Endometrial microvascular endothelial cells (primary cell): ENCODE data around the gene CELF5. TPM values are rescaled to one million over a fixed set of nuclear protein-coding genes. Genes with fewer than 3 reads are reported as not detected.

Source experiments
- in situ Hi-C: cut with HindIII; loops from 2 replicates; pipeline ENCODE4 v1.10.0; 2017; ENCODE audit warnings: low sequenced_read_pairs, low pct_unique_long_range_greater_than_20kb; ENCODE audit errors: inconsistent ontology term
- total RNA-seq: library from RNA; depleted of rRNA; stranded (reverse); fragments of >200 nt; gene quantifications from one replicate; pipeline ENCODE4 v1.2.3, GENCODE V29; 2015; ENCODE audit errors: inconsistent ontology term

Gene CELF5
- total RNA-seq, 1 donor from 2014 or later, result not detected

DNA sequence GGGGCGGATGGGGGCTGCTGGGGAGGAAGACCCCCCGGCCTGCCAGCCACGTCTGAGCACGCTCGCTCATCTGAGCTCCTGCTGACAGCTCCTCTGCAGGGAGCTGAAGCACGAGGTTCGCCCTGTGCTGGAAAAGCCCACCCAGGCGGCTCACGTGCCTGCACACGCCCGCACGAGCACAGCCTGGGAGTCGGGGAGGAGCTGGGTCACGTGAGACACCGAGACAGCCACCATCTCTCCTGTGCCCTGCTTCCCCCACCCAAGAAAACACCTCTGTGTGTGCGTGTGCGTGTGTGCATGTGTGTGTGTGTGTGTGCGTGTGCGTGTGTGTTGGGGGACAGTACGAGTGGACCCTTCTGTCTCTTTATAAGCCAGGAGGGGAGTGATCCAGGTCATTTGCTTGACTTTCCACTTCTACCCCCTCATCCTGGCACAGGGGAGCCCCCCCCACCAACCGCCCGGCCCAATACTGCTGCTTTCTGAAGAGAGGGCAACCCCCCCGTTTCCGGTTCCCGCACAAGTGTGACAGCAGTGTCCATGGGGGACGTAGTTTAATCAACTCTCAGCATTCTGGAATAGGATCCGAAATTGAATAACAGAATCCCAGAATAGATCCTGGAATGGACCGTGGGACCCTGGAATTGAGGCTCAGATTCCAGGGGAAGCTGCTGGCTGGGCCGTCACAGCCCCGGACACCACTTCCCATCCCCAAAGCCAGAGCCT is 42.5 kb downstream of the CELF5 start:
- in situ Hi-C loops, result no loop called here

DNA sequence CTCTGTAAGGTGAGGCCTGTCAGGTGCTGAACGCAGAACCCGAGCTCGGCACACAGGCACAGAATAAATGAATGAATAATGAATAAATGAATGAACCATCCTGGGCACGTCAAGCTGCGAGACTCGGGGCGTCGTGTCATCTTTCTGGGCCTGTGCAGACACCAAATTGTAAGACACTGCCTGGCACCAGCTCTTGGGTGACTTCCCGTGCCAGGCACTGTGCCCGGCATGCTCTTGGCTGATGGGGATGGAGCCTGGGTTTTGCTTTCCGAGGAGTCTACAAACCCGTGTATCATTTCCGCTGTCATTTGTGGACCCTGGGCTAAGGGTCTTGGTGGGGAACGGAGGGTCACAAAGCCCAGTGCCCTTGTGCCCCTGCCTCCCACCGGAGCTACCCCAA is 43.9 kb downstream of the CELF5 start:
- in situ Hi-C loops, result no loop called here

DNA sequence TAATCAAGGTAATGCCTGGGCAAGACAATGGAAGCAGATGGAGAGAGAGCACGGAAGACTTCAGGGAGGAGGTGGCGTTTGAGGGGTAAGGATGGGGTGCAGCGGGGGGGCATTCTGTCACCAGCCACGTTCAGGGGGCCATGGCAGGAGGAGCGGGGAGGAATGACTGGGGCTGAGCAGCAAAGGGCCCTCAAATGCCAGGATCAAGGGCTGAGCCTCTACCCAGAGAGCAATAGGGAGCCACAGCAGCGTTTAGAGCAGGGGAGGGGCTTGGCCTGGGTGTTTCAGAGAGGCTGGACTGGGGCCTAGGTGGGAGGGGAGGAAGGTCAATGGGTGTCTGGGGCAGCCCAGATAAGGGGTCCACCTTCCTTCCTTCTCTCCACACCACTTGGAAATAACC is 44.3 kb downstream of the CELF5 start:
- in situ Hi-C loops, result no loop called here

DNA sequence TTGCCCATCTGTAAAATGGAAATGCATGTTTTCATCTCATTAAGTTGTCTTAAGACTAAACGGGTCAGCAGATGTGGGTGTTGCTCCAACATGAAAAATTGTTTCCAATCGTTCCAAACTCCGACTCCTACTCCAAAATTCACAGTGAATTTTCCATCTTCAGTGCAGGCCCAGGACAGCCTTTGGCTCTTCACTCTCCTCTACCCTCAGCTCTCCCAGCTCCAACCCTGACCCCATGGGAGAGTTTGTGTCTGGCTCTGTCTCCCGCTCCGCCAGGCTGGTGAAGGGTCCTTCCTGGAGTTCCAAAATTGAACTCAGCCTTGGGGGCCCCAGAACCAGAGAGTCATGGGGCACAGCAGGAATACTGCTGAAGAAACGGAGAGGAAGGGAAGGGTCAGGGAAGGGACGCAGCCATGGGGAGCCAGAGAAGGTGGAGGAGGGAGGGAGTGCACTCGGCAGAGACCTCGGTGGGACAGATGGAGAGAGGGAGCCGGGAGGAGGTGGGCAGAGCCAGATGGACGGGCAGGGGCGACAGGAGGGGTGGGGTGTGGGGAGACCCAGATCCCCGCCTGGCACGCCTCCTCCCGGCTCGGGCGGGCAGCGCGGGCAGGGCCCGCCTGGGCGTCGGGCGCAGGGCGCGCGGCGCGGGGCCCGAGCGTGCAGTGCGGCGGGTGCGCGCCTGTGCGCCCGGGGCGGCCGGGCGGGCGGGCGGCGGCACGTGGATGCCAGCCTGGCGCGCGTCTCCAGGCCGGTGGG is 45.6 kb downstream of the CELF5 start:
- in situ Hi-C loops, result no loop called here

DNA sequence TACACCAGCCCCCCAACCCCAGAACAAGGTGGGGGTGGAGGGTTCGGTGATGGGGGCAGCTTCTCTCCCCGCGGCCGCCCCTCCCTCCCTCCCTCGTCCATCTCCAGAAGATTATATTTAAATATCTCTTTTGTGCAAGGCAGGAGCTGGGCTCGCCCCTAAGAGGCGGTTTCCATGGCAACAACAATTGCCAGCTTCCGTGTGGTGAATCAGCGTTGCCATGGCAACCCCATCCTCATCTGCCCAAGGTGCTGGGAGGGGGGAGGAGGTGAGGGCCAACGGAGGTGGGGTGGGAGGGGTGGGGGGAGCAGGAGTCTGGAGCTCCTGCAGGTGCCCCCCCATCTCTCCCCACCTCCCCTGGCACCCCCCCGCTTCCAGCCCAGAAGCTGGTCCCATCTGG is 46.4 kb downstream of the CELF5 start:
- in situ Hi-C loops, result no loop called here

DNA sequence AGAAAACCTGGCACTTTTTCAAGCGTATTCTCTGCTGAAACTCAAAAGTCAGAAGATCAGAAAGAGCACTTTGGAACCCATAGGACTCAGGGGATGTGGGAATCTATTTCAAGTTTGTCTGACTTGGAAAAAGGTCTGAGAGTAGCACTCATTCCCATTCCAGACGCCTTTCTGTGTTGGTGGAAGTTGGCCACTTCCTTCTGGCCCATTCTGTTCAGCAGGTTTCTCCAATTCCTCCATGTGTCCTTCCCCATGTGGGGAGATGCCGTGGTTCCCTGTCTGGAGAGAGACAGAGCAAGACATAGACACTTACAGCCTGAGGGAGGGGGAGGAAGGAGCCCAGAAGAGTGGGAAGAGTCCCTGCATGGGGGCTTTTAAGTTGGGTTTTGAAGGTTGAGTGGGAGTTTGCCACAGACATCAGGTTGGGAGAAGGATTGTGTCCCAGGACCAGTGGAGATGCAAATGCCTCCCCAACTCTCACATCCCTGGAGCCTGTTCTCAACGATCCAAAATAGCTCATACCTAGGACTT is 48.0 kb downstream of the CELF5 start:
- in situ Hi-C loops, result no loop called here

DNA sequence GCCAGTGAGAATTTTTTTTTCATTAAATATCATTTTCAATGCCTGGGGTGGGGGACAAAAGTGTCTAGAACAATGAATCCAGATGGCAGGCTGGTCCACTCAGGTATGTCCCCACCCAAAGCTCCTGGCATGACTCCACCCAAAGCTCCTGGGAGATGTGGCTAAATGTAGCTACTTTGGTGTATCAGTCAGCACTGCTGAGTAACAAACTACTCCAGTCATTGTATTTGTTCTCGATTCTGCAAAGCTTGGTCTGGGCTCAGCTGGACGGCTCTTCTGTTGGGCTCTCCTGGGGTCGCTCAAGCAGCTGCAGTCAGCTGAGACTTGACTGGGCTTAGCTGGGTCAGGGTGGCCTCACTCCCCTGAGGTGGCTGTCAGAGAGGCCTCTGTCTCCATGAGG is 48.5 kb downstream of the CELF5 start:
- in situ Hi-C loops, result no loop called here

DNA sequence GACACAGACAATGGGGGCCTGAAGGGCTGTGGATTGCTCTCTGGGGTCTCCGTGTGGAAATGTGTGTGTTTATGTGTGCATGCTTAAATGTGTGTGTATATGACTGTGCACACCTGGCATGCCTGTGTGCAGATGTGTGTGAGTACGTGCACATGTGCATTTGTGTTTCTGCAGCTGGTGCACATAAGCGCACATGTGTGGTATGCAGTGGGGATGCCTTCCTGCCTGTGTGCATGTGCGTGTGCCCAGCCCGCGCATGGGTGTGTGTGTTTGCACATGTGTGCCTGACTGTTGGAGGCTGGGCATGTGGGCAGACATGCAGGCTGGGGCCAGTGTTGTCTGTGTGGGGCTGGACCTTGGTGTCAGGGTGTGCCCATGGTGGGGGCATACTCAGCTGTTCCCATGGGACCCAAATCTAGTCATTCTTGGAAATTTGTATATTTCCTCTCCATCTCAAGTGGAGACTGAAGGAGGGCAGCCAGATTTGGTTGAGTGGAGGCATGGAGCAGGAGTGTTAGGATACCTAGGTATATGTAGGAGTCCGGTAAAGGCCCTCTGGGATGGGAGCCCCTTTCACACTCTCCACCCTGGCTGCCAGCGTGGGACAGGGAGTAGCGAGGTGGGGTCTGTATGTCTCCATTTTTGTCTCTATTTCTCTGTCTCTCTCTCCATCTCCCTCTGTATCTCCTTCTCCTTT is 49.9 kb downstream of the CELF5 start:
- in situ Hi-C loops, result no loop called here

DNA sequence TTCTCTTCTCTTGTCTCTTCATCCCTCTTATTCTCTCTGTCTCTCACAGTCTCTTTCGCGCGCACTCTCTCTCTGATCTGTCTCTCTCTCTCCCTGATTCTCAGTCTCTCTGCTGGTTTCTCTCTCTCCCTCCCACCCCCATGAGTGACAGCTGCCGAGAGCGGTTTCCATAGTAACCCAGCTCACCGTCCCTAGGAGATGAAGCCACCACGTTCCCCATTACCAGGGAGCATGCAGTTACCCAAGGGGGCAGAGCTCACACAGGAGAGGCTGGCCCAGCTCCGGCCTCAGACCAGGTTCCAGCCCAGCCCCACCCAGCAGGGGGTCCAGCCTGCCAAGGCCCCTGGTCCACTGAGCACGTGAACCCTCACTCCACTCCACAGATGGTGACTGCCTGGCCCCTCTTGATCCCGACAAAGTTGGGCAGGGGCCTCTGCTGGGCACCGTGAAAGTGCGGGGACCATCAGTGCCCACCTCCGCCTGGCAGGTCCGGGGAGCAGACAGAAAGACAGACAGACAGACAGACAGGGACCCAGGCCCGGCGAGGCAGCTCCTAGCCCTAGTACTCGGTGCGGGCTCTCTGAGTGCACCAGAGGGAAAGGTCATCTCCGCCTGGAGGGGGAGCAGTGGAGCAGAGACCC is 50.6 kb downstream of the CELF5 start:
- in situ Hi-C loops, result no loop called here

DNA sequence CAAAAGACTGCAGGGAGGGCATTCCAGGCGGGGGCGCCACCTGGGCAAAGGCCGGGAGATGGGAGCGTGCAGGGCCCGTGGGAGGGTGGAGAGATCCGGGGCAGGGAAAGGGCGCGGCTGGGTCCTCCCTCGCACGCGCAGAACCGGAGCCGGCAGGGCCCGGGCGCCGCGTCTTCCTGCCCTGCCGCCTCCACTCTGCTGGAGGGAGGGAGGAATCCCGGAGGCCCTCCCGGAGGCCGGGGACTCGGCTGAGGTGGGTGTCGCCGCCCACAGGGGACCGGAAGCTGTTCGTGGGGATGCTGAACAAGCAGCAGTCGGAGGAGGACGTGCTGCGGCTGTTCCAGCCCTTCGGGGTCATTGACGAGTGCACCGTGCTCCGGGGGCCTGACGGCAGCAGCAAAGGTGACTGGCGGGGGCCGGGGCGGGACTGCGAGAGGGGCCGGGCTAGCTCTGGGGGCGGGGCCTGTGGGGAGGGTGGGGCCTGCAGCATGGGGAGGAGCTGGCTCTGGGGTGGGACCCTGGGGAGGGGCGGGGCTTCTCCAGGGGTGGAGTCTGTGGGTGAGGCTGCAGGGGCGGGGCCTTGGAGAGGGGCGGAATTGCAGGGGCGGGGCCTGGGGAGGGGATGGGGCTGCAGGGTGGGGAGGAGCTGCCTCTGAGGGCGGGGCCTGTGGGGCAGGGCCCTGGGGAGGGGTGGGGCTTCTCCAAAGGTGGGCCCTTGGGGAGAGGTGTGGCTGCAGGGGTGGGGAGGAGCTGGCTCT is 51.3 kb downstream of the CELF5 start:
- in situ Hi-C loops, result no loop called here

DNA sequence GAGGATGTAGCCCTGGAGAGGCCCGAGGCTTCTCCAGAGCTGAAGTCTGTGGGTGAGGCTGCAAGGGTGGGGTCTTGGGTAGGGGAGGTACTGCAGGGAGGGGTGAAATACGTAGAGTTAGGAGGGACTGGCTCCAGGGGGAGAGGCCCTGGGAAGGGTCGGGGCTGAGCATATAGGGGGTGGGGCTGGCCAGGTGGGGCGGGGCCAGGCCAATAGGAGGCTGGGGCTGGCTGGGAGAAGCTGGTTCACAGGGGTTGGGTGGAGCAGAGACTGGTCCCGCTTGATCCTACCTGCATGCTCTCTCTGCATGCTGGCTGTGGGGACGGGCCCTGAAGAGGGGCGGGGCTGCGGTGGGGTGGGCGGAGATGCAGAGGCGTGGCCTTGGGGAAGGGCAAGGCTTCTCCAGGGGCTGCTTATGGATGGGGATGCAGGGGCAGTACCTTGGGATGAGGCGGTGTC is 51.9 kb downstream of the CELF5 start:
- in situ Hi-C loops, result no loop called here

DNA sequence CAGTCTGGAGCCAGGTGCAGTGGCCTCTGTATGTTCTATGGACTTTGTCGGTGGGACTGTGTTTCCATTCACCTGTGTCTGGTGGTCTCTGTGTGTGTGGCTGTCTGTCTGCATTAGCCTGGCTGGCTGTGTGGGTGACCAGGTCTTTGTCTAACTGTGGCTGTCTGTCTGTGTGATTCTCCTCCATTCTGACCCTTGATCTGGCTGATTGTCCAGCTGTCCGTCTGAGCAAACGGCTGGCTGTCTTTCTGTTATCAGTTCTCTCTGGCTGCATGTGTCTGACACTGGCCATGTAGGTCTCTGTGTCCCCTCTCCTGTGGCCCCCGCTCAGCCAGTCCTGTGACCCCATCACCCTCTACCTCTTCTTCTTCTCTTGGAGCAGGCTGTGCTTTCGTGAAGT is 53.2 kb downstream of the CELF5 start:
- in situ Hi-C loops, result no loop called here

DNA sequence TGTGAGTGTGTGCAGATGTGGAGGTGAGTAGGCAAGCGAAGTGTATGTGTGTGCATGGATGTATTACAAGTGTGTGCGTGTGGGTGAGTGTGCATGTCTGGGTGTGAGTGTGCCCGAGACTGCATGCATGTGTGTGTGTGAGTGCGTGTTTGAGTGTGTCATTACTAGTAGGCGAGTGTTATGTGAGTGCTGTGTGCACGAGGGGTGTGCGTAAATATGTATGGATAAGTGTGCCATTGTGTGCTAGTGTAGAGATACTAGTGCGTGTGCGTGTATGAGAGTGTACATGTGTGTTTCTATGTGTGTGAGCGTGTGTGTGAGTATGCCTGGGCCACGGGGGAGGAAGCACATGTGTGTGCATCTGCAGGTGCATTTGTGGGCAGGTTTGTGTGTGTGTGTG is 53.8 kb downstream of the CELF5 start:
- in situ Hi-C loops, result no loop called here

DNA sequence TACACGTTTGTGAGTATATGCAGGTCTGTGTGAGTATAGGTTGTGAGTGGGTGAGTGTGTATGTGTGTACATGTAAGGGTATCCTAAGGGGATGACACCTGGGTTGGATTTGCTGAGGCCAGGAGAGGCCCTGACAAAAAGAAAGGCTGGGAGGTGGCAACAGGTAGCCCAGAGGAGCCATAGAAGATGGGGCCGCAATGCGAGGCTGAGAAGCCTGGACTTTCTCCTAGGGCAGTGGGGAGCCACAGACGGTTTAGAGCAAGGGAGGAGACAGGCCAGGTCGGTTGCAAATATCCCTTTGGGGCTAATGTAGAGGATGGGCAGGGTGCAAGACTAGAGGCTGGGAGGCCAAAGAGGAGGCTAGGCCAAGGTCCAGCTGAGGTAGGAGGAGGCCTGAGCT is 54.3 kb downstream of the CELF5 start:
- in situ Hi-C loops, result no loop called here

DNA sequence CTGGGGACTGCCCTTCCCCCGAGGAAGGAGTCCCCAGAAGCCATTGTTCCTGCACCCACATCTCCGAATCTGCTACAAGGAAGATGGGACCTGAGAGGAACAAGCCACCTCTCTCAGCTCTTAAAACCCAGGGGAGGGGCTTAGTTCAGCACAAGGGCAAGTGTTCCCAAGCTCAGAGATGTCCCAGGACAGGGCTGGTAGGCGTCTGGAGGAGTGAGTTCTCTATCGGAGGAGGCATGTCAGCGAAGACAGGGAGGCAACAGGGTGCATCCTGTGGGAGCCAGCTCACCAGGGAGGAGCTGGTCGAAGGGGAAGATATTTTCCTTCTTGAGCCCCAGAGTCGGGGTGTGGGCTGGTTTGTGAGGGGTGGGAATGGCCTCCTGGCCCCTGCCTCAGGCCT is 54.8 kb downstream of the CELF5 start:
- in situ Hi-C loops, result no loop called here

DNA sequence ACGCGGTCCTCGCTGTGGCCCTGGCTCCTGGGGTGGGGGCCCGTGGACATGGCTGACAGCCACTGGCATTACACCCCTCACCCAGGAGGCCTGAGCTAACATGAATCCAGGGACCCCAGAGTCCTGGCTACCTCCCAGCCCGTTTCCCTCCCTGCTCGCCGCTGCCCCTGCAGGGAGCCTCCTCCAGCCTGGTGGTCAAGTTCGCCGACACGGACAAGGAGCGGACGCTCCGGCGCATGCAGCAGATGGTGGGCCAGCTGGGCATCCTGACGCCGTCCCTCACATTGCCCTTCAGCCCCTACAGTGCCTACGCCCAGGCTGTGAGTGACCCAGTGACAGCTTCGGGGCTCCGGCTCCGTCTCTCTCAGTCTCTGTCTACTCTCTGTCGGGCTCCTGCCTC is 56.6 kb downstream of the CELF5 start:
- in situ Hi-C loops, result no loop called here

DNA sequence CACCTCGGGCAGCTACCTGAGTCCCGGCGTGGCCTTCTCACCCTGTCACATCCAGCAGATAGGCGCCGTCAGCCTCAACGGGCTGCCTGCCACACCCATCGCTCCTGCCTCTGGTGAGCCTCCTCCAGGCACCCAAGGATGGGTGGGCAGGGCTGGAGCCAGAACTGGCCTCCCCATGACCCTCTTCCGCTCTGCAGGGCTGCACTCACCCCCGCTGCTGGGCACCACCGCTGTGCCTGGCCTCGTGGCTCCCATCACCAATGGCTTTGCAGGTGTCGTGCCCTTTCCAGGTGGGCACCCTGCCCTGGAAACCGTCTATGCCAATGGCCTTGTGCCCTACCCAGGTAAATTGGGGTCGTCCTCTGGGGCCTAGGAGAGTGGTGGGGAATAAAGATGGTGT is 57.7 kb downstream of the CELF5 start:
- in situ Hi-C loops, result no loop called here

DNA sequence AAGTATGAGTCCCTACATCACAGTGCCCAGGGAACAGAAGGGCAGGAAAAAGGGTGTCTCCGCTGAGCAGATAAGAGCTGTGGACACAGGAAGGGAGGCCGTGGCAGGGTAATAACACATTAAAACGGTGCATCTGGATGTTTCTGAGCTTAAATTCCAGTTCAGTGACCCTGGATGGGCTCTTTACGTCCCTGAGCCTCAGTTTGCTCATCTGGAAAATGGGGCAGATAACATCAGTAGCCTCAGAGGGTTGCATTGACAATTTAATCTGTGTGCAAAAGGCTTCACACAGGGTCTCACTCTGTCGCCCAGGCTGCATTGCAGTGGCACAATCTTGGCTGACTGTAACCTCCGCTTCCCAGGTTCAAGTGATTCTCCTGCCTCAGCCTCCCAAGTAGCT is 58.1 kb downstream of the CELF5 start:
- in situ Hi-C loops, result no loop called here
